COLO829 (cell line): ENCODE results near the gene CD4.

ENCODE experiments used
- DNase-seq: peaks from one replicate; pipeline ENCODE4 v3.0.0; 2012; ENCODE audit warnings: low spot score

The CD4 gene

DNA sequence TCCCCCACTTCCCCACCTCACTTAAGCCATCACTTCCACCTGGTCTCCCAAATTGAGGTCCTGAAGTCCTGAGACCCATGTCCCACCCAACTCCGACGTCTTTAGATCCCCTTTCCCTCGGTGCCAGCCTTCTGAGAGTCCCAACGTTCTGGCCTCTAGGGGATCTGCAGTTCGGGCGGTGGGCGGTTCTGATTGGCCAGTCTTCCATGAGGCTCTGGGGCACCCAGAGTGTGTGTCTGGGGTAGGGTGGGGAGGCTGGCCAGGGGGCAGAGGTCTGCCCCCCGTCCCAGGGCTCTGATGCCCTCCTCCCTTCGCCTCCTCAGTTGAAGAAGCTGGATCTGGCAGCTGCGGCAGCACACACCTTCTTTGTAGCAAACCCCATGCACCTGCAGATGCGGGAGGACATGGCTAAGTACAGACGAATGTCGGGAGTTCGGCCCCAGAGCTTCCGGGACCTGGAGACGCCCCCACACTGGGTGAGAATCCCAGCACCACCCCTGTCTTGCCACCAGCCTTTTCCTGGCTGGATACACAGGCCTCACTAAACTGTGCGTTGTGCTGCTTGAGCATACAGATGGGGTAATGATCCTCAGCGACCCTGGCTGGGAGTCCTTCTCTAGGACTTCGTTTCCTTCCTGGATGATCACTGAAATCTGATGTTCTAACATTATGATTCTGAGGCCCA, 40.4 kb downstream of the CD4 start:
- no peak for DNase-seq

DNA sequence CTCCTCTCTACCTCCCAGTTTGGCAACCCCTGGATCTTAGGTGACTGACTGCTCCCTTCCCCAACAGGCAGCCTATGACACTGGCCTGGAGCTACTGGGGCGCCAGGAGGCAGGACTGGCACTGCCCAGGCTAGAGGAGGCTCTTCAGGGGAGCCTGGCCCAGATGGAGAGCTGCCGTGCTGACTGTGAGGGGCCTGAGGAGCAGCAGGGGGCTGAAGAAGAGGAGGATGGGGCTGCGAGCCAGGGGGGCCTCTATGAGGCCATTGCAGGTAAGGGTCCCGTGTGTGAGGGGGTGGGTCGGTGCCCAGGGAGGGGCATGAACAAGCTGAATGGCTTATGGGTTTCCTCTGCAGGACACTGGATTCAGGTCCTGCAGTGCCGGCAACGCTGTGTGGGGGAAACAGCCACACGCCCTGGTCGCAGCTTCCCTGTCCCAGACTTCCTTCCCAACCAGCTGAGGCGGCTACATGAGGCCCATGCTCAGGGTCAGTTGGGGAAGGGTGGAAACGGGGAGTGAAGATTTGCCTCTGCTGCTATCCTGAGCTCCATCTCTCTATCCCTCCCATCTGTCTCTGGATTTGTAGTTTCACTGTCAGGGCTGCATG, 41.1 kb downstream of the CD4 start:
- no peak for DNase-seq

DNA sequence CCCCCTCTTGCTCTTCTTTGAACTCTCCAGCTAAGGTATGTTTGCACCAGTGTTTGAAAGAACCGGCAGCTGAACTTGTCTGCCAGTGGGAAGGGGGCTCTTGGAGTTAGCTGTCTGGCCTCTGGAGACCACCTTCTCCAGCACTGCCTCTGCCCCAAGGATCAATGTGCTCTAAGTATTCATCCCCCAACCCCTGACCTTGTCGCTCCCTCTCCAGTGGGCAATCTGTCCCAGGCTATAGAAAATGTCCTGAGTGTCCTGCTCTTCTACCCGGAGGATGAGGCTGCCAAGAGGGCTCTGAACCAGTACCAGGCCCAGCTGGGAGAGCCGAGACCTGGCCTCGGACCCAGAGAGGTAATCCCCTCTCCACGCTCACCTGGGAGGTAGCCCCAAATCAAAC, 41.7 kb downstream of the CD4 start:
- no peak for DNase-seq

DNA sequence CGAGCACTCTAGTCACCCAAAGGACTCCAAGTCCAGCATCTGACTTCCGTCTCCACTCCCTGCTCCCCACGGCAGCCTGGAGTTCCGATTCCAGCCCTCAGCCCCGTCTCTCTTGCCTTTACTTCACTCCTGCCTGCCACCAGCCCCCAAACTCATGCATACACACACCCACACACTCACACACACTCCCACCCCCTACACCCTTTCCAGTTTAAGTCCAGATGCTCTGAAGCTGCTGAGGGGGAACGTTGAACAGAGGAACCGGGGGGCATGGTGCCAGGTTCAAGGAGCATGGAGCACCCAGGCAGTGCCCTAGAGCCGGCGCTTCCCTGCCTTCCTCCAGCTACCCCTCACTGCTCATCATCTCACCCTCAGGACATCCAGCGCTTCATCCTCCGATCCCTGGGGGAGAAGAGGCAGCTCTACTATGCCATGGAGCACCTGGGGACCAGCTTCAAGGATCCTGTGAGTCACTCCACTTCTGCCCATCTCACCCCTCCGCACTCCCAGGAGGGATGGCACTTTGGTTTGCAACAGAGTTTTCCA, 42.2 kb downstream of the CD4 start:
- no peak for DNase-seq

DNA sequence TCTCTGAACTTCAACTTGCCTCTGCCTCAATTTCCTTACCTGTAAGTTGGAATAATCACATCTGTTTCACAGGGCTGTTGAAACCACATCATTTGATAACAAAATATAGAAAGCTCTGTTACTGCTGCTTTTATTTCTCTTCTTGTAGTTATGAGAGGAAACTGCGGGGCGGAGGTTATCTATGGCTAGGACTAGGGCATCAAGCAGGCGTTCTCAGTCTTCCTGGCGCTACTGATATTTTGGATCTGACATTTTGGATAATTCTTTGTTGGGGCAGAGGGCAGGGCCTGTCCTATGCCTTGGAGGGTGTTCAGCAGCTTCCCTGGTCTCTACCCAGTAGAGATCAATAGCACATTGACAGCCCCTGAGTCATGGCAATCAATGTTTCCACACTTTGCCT, 42.8 kb downstream of the CD4 start:
- DNase-seq, result no peak

DNA sequence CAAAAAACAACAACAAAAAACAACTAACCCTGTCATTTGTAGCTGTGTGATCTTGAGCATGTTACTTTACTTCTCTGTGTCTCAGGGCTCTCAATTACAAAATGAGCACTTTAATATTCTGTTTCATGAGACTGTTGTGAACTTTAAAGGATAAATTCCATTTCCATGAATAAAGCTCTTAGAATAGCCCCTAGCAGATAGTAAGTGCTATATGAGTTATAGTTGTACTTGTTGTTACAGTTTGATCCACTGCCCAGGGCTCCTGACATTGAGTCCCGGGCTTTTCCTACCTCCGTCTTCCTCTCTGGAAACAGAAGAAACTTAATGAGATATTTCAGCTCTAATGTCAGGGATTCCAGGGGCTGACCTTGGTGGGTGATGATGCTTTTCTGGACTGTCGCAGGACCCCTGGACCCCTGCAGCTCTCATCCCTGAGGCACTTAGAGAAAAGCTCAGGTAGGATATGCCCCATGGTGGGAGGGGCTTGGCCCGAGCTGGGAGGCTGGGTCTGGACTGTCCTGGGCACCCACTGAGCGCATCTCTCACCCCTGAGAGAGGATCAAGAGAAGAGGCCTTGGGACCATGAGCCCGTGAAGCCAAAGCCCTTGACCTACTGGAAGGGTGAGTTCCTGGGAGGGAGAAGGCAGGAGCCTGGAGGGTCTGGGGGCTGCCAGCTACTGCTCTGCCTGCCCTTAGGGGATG, 44.0 kb downstream of the CD4 start:
- DNase-seq, result no peak

DNA sequence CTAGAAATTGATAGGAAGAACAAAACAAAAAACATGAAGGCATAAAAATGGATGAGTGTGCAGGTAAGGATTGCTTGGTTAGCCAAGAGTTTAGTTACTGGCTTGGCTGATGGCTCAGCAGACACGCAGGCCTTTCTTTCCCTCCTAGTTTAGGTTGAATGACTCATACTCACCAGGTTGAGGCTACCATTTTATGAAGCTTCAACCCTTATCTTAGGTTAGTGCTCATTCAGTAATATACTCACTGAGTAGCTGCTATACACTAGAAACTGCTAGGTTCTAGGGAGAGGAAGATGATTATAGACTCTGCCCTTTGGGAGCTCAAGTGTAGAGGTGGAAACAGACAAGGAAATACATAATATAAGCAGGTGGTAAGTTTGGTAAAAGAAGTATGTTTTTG, 44.9 kb downstream of the CD4 start:
- no peak for DNase-seq

DNA sequence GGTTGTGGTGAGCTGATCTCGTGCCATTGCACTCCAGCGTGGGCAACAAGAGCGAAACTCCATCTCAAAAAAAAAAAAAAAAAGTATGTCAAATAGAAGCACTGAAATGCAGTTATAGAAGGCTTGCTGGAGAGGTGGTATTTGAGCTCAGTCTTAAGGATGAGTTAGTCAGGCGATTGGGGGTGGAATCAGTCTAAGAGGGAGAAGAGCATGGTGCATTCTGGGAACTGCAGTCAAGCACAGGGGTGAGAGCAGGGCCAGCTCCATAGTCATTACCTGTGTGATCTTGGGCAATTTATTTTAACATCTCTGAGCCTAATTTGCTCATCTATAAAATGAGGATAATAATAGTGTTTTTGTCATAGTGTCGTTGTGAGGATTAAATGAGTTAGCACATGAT, 45.5 kb downstream of the CD4 start:
- DNase-seq, result no peak

DNA sequence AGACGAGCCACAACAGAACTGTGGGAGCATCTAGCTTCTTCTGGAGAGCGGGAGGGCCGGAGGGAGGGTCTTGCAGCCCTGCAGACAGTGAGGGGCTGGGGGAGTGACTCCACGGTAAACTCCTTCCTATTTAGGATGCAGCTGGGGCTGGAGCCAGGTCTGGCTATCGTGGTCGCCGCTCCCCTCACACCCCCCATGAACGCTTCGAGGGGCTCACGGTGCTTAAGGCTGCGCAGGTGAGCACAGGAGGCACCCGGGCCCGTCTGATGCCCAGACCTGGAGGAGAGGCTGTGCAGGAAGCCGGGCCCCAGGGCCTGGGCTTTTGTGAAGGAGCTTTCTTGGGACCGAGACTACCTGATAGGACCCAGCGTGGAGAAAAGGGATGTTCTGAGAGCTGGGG, 47.5 kb downstream of the CD4 start:
- no peak for DNase-seq

DNA sequence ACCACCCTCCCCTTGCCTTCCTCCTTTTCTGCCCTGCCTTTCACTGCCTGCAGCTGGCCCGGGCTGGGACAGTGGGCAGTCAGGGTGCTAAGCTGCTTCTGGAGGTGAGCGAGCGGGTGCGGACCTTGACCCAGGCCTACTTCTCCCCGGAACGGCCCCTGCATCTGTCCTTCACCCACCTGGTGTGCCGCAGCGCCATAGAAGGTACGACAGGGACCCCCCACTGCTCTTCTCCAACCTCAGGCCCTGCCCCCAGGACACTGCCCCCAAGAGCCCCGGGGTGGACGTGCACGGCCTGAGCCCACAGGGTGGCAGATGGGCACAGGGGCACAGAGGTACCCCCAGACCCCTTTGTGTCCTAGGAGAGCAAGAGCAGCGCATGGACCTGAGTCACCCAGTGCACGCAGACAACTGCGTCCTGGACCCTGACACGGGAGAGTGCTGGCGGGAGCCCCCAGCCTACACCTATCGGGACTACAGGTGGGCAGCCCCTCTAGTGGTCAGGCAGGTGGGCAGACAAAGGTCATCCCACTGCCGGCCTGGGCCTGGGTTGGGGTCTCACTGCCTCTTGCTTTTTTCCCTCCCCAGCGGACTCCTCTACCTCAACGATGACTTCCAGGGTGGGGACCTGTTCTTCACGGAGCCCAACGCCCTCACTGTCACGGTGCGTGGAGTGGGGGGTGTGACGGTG, 48.2 kb downstream of the CD4 start:
- DNase-seq, result no peak

DNA sequence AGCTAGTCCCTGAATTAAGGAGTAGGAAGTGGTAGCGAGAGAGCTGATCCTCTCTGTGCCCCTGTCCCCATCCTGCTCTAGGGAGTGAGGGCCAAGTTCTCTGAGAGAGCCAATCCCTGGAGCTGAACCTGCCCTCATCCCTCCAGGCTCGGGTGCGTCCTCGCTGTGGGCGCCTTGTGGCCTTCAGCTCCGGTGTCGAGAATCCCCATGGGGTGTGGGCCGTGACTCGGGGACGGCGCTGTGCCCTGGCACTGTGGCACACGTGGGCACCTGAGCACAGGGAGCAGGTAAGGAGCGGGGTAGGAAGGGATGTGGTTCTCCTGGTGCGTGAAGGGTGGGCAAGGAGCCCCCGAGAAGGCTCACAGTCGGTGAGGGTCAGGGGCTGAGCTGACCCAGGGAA, 49.5 kb downstream of the CD4 start:
- DNase-seq, result no peak

DNA sequence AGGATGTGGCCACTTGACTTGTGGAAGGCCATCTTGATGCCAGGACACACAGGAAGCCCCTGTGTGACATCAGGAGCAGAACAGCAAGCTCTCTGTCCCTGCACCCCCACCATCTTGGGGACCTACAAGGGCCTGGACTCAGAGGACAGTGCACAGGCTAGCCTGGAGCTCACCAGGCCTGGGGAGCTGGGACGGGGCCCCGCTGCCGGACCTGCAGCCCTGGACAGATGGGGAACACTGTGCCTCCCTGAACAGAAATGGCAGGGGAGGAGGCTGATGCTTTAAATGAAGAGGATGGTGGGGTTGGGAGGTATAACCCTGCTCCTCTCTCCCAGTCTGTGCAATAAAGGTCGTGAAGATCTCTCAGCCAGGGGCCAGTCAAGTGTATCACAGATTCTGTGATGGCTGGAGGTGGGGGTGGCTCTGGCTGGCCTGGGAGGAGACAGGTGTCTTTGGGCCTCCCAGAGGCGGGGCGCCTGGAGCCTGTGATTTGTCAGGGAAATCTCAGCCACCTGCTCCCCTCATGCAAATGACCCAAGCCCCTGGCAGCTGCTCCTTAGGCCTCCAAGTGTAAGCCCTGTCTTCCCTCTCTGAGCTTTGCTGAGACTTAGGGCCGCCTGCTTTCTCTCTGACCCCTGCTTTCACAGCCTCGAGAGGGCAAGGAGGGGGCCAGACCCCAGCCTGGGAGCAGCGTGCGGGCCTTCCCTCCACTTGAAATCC, 50.3 kb downstream of the CD4 start:
- no peak for DNase-seq

DNA sequence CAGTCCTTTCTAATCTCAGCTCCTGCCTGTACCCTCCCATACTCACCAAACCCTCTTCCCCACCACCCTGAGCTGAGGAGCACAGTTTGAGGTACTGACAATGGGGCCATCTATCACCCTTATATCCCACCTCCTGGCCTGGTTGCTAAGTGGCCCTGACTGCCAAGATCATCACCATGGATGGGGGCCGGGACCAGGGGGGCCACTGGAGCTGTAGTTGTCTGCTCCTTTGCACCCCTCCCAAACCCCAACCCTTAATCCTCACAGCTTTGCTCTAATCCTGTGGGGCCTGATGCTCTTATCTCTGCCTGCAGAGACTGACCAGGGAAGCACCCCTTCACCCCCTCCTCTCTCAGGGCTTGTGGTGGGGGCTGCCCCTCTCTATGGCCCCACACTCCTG, 51.0 kb downstream of the CD4 start:
- no peak for DNase-seq

DNA sequence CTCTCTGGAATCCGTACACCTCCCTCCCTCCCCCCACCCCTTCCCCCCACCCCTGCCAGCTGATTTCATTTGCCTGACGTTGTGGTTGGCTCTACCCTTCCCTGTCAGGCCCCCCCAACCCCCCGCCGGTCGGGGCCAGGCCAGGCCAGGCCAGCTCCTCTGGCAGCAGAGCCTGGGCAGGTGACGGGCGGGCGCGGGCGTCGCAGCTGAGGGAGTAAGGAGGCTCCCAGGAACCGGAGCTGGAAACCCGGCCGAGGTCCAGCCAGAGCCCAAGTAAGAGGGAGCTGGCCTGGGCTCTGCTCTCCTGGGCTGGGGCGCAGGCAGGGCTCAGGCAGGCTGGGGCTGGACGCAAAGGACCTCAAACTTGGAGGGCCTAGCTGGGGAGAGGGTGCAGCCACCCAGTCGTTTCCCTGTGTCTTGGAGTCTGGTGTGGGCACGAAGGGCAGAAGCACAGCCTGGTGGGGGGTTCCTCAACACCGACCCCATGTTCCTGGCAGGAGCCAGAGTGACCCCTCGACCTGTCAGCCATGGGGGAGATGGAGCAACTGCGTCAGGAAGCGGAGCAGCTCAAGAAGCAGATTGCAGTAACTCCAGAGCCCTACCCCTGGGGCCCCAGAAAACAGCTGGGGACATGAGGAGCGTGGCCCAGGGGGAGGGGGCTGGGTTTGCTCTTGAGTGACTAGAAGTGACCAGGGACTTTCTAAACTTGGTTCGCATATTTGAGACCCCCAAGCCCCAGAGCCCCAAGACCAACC, 51.6 kb downstream of the CD4 start, which contains the start of gene GNB3:
Gene GNB3, plus strand, starts transcription at position 165 of the 755 bp plus-strand sequence. Its CDS starts 363 bp downstream, at position 528.
- DNase-seq, result no peak

DNA sequence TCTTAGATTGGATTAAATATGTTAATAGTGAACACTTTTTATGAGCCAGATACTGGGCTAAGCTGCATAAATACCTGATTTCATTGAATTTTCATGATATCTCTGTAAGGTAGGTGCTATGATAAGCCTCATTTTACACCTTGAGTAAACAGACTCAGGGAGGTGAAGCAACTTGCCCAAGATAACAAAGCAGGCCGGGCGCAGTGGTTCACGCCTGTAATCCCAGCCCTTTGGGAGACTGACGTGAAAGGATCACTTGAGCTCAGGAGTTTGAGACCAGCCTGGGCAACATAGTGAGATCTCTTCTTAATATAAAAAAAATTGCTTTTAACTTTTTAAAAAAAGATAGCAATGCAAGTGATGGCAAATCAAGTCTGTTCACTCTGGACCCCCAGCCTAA, 52.7 kb downstream of the CD4 start:
- DNase-seq, result no peak

DNA sequence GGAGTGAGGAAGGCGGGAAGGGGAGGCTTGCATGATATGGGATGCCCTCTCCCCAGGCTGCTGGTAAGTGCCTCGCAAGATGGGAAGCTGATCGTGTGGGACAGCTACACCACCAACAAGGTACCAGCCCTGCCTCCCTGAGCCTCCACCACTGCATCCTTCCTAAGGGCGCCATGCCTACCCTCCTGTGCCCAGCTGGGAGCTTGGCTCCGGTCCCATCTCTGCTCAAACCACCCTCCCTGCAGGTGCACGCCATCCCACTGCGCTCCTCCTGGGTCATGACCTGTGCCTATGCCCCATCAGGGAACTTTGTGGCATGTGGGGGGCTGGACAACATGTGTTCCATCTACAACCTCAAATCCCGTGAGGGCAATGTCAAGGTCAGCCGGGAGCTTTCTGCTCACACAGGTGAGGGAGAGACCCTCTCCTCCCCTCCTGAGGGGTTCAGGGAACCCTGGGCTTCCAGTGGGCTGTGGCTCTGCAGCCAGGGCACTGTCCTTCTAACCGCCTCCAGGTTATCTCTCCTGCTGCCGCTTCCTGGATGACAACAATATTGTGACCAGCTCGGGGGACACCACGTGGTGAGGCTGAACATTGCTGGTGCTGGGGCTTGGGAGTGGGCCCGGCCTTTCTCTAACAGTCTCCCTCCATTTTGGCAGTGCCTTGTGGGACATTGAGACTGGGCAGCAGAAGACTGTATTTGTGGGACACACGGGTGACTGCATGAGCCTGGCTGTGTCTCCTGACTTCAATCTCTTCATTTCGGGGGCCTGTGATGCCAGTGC, 54.0 kb downstream of the CD4 start:
- DNase-seq, result no peak

DNA sequence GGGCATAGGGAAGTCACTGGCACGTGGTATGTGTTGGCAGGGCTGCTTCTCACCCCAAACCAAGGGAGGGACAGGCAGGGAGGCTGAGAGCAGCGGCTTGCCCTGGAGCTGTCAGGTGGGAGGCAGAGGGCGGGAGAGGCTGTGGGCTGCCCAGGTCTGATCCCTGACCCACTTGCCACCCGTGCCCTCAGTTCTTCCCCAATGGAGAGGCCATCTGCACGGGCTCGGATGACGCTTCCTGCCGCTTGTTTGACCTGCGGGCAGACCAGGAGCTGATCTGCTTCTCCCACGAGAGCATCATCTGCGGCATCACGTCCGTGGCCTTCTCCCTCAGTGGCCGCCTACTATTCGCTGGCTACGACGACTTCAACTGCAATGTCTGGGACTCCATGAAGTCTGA, 56.1 kb downstream of the CD4 start:
- no peak for DNase-seq

DNA sequence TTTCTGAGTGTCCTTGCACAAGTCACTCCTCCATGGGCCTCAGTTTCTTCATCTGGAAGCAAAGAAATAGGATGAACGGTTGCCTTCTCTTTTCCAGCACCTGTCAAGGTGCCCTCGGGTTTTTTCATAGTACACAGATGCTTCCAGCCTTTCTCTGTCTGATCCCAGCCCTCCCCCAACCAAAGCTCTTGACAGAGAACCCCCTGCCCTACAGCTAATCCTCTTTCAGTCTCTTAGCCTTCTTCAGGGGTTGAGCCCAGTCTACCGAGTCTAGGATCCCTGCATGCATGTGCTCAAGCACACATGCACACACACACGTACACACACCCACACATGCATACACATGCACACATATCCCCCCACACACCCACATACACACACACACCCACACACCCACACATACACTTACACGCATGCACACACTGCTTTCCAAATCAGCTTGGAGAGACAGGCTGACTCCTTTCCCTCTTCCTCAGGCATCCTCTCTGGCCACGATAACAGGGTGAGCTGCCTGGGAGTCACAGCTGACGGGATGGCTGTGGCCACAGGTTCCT, 57.1 kb downstream of the CD4 start:
- no peak for DNase-seq

DNA sequence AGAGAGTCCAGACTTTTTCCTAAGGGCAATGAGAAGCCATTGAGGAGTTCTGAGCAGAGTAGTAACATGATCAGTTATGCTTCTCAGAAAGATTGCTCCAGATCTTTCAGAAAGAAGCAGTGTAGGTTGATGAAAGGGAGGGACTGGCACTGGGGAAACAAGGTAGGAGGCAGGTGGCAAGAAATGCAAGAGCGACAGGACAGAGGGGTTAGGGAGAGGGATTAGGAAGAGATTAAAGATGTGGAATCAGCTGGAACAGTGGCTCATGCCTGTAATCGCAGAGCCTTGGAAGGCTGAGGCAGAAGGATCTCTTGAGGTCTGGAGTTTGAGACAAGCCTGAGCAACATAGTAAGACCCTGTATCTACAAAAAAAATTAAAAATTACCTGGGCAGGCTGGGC, 58.3 kb downstream of the CD4 start:
- no peak for DNase-seq

DNA sequence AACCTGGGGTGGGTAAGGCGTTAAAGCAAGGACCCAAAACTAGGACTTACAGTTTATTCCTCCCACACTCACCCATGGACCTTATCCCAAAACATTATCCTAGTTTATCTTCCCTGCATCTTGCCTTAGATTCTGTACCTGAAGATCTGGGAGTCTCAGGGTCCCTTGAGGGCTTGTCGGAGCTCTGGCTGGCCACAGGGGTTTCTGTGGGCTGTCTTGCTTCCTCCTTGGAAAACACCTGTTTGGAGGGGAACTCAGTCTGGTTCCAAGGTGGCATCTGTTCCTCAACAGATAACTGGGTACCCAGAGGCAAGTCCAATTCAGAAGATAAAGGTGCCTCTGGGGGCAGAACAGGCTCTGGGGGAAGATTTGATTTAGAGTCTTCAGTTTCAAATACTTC, 60.1 kb downstream of the CD4 start:
- no peak for DNase-seq
